ENCODE results near the gene TMEM231.

TMEM231 gene

DNA sequence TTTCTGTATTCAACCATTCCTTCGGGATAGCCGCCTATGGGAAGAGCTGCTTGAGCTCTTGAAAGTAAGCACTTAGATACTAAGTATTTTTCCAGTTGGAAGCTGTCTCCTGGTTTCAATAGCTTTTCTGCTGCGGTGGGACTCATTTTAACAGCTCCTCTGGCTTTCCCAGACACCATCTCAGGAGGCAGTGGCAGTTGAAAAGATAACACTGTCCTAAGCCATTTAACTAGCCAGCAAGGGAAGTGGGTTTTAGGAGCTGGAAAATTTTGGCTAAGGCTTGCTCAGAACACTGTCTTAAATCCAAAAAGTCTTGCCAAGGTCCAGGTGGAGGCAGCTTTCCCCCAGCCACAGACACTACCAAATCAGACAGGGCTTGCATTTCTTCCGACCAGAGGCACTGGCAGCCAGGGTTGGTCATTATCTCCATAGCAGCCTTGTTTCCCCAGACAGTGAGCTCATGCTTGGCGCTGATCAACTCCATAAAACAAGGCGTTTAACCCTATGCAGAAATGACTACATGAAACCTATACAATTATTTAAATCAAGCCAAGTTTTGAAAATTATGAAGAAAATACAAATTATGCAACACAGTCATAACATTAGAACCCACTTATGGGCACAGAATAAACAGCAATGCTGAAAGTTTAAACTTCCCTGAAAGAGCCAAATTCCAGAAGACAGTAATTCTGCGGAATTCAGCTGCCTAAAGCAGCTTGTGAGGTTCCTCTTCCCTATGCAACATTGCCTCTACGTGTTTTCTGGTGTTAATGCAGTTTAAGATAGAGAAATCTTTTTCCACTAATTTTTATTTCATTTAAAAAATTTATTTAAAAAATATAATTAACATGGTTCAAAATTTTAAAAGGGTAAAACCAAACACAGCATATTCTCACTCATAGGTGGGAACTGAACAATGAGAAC lies 35.1 kb upstream of the TMEM231 start:
- TF ChIP-seq, protein P1, sequence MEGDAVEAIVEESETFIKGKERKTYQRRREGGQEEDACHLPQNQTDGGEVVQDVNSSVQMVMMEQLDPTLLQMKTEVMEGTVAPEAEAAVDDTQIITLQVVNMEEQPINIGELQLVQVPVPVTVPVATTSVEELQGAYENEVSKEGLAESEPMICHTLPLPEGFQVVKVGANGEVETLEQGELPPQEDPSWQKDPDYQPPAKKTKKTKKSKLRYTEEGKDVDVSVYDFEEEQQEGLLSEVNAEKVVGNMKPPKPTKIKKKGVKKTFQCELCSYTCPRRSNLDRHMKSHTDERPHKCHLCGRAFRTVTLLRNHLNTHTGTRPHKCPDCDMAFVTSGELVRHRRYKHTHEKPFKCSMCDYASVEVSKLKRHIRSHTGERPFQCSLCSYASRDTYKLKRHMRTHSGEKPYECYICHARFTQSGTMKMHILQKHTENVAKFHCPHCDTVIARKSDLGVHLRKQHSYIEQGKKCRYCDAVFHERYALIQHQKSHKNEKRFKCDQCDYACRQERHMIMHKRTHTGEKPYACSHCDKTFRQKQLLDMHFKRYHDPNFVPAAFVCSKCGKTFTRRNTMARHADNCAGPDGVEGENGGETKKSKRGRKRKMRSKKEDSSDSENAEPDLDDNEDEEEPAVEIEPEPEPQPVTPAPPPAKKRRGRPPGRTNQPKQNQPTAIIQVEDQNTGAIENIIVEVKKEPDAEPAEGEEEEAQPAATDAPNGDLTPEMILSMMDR (IDR thresholded peaks at IDR 0.05; ENCODE audit: borderline replicate concordance, insufficient read depth, low read depth, low read length) = no peak
- H3K4me3 ChIP-seq (ENCODE audit: low read depth, low read length) = no peak overlapping the region

DNA sequence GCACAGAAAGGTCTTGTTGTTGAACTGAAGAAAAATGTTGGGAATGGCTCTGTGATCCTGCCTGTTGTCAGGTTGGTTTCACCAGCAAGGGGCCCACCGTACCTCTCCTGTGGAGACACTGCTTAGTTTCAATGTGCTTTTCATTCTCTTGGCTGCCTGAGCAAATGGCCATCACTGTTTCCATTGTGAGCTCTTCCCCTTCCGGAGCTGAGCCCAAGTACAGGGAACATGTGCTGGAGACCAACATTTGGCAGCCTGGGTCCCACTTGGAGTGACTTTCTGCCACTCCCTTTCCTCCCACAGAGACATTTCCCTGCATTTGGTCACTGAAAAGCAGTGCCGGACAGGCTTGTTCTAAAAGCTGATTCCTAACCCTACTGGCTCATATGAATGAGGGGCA lies 33.3 kb upstream of the TMEM231 start:
- no peak overlapping the region for H3K4me3 ChIP-seq (ENCODE audit: low read depth, low read length)
- TF ChIP-seq, protein P1 (IDR thresholded peaks at IDR 0.05; ENCODE audit: borderline replicate concordance, insufficient read depth, low read depth, low read length) = no peak

DNA sequence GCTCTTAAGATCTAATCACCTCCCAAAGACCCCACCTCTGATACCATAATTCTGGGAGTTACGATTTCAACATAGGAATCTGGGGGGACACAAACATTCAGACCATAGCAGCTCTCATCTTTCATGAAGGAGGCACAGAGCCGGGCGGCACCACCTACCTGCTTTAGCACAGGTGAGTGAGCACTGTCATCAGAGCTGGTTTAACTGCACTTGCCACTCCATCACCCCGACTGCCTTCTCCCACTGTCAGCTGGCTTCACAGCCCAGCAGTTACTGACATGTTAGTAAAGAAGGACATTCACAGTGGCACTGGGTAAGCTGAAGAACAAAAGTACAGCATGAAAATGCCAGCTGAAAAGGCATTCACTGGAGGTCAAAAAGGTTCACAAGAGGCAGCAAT lies 32.7 kb upstream of the TMEM231 start:
- TF ChIP-seq, protein P1 (IDR thresholded peaks at IDR 0.05; ENCODE audit: borderline replicate concordance, insufficient read depth, low read depth, low read length) = no peak
- H3K4me3 ChIP-seq (ENCODE audit: low read depth, low read length) = no peak overlapping the region

DNA sequence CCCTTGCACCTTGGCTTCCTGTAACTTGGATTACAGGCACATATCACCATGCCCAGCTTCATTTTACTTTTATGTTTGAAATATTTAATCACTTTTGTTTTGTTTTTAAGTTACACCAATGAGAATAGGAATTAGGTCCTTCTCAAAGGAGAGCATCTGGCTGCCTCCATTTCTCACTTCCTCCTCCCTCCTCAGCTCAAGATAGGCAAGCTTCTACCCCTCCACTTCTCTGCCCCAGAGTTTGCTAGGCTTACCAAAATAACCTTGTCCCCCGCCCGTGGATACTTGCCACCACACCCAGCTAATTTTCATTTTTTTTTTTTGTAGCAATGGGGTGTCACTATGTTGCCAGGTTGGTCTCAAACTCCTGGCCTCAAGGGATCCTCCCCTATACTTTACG lies 28.1 kb upstream of the TMEM231 start:
- H3K4me3 ChIP-seq (ENCODE audit: low read depth, low read length) = no peak overlapping the region
- TF ChIP-seq, protein P1 (IDR thresholded peaks at IDR 0.05; ENCODE audit: borderline replicate concordance, insufficient read depth, low read depth, low read length) = no peak

DNA sequence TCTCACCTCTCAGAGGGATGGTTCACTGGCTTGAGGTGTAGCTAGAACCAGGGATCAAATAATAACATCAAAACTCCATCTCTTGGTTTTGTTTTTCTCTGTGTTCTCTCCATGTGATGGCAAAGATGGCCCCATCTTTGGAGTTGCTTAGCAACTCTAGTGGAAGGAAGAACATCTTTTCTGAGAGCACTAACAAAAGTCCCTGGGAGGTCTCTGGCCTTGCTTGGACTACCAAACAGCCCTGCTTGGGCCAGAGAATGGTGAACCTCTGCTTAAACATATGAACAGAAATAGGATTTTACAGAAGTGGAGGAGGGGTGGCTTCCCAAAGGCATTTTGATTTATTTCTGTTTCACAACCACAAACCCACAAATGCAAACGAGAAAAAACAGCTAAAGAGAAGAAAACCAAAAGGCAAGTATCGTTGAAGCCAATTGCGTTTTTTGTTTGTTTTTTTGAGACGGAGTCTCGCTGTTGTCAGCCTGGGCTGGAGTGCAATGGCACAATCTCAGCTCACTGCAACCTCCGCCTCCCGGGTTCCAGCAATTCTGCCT lies 23.3 kb upstream of the TMEM231 start:
- TF ChIP-seq, protein P1 (IDR thresholded peaks at IDR 0.05; ENCODE audit: borderline replicate concordance, insufficient read depth, low read depth, low read length) = no peak
- no peak overlapping the region for H3K4me3 ChIP-seq (ENCODE audit: low read depth, low read length)

DNA sequence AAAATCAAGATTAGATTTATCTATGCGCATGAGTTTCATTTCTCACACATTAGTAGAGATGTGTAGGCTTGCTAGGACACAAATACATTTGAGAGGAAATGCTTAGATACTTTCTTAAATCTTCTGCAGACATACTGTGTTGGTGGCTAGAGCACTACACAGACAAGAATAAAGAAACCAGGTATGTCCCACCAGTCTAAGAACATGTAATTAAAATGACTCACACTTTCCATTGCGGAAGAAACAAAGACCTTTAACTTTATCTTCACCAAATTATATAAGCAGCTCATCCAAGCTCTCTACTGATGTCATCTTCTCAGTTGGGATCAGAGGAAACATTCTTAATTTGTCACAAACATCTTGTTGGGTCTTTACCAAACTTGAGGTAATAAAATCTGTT lies 22.7 kb upstream of the TMEM231 start:
- TF ChIP-seq, protein P1 (IDR thresholded peaks at IDR 0.05; ENCODE audit: borderline replicate concordance, insufficient read depth, low read depth, low read length) = no peak
- H3K4me3 ChIP-seq (ENCODE audit: low read depth, low read length) = no peak overlapping the region

DNA sequence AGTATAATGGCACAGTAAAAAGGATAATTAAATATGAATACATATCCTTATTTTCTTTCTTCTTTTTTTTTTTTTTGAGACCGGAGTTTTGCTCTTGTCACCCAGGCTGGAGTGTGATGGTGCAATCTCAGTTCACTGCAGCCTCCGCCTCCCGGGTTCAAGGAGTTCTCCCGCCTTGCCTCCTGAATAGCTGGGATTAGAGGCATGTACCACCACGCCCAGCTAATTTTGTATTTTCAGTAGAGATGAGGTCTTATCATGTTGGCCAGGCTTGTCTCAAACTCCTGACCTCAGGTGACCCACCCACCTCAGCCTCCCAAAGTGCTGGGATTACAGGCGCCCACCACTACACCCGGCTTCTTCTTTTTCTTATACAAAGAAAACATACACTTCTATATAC lies 22.2 kb upstream of the TMEM231 start:
- H3K4me3 ChIP-seq (ENCODE audit: low read depth, low read length) = no peak overlapping the region
- TF ChIP-seq, protein P1 (IDR thresholded peaks at IDR 0.05; ENCODE audit: borderline replicate concordance, insufficient read depth, low read depth, low read length) = no peak

Measured in GM12875 (cell line).